GM06990 (cell line): ENCODE data around the gene IMPG1.

Experiments
- DNase-seq: peaks from one replicate; pipeline ENCODE4 v3.0.0-alpha.2; 2011; ENCODE audit not compliant: insufficient read length; ENCODE audit errors: extremely low read depth
- H3K27me3 ChIP-seq: replicated peaks from 2 replicates; pipeline ENCODE4 v1.6.0; 2011; ENCODE audit warnings: low read length; ENCODE audit not compliant: control insufficient read depth, insufficient read depth
- H3K36me3 ChIP-seq: 2 replicates; pipeline ENCODE4 v1.5.1; 2011; ENCODE audit warnings: low read length; ENCODE audit not compliant: control insufficient read depth, insufficient read depth
- H3K4me3 ChIP-seq: replicated peaks from 2 replicates; pipeline ENCODE4 v1.5.1; 2011; ENCODE audit warnings: low read depth, mild to moderate bottlenecking, control low read depth, low read length
- CTCF ChIP-seq: IDR thresholded peaks from 2 replicates; pipeline ENCODE4 v1.5.1; 2011; ENCODE audit warnings: low read length, control low read depth, mild to moderate bottlenecking, inconsistent platforms; ENCODE audit not compliant: insufficient read depth, poor library complexity, severe bottlenecking

IMPG1 gene

GRCh38 chr6:76035713-76036112 lies 36.7 kb downstream of the IMPG1 start:
- no peak overlapping the region for H3K4me3 ChIP-seq
- no peaks in the 10 kb centered on the region for H3K27me3 ChIP-seq
- H3K36me3 ChIP-seq, result no peaks in the 10 kb centered on the region
- DNase-seq, result no peak
- no peak for TF ChIP-seq CTCF

GRCh38 chr6:76026101-76026500 lies 46.4 kb downstream of the IMPG1 start:
- no peak for DNase-seq
- TF ChIP-seq CTCF, result no peak

GRCh38 chr6:76014626-76015530 lies 57.6 kb downstream of the IMPG1 start:
- no peak for DNase-seq
- Histone ChIP-seq H3K27me3 (no peaks in the 10 kb centered on the region), H3K36me3 (no peaks in the 10 kb centered on the region), H3K4me3 (no peak overlapping the region)
- TF ChIP-seq CTCF, result no peak

More at GRCh38 chr6:76026101-76026500, 46.4 kb downstream of the IMPG1 start:
- Histone ChIP-seq H3K4me3 (no peak overlapping the region), H3K36me3 (no peaks in the 10 kb centered on the region), H3K27me3 (no peaks in the 10 kb centered on the region)

- Histone ChIP-seq H3K36me3 (no peaks in the 10 kb centered on the region), H3K4me3 (no peak overlapping the region), H3K27me3 (no peaks in the 10 kb centered on the region)
- no peak for TF ChIP-seq CTCF
- DNase-seq, result no peak
Measured at GRCh38 chr6:76004202-76004601, 68.3 kb downstream of the IMPG1 start.

GRCh38 chr6:76003686-76004085 lies 68.8 kb downstream of the IMPG1 start:
- H3K4me3 ChIP-seq, result no peak overlapping the region
- no peaks in the 10 kb centered on the region for H3K36me3 ChIP-seq
- H3K27me3 ChIP-seq, result no peaks in the 10 kb centered on the region
- no peak for TF ChIP-seq CTCF
- no peak for DNase-seq
